NT2/D1 (cell line): ENCODE measurements around the gene HIPK2.

Experiments
- YY1 ChIP-seq: IDR thresholded peaks from 2 replicates; pipeline ENCODE4 v1.6.1; 2011; ENCODE audit not compliant: insufficient read length, insufficient read depth
- ZNF274 ChIP-seq: IDR thresholded peaks from 2 replicates; pipeline ENCODE4 v1.6.1; 2011; ENCODE audit warnings: mild to moderate bottlenecking, low read depth, low read length

- TF ChIP-seq ZNF274 (no peak), YY1 (no peak)
These were observed 180.8 kb downstream of the HIPK2 start for GRCh38 chr7:139597028-139597427.
